ENCODE data around the gene NHLRC2. TPM values are rescaled to one million over a fixed set of nuclear protein-coding genes. Genes with fewer than 3 reads are reported as not detected.
A peak's percentile ranks its signal among the peaks of the same experiment; 100 is the strongest.

The NHLRC2 gene
- total and polyA plus RNA-seq, 10 donors = 3.4 to 71.1 (median 47.1) TPM

DNA sequence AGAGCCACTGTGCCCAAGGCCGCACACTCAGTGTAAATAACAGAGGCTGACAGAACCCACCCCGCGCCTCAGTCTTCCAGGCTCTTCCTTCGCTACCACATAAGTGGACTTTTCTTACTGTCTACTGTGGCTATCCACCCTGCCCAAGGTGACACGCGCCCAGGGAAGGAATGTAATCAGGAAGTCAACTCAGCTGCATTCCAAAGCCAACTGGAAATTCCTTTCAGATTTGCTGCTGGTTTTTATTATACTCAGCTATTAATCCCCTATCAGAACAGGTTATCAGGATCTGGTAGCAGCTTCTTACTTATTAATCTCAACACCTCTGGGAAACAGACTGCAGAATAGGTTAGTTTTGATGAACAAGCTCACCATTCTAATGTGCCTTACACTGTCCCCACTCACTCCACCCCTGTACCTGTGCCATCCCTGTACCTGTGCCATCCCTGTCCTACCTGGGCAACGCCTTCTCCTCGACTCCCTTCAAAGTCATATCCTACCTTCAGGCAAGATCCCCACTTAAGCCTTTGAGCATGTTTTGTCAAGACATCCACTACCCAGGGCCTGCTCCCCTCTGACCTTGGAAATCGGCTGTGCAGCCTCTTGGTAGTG, 90.7 kb downstream of the NHLRC2 start:
- H3K27ac ChIP-seq = no peak overlapping the region
- intact Hi-C loops (cut with DNase I; ENCODE audit: low total_unique reads) = no loop called here
- no peak for DNase-seq
- no peak overlapping the region for H3K4me3 ChIP-seq
- H3K36me3 ChIP-seq = no peaks in the 10 kb centered on the region
- peaks cover 0 to 9% (median 4%) of the 10 kb centered on the region in 6 donors for H3K4me1 ChIP-seq
- no peaks in the 10 kb centered on the region for H3K9me3 ChIP-seq
- TF ChIP-seq POLR2AphosphoS5 (IDR thresholded peaks at IDR 0.05) = no peak
- no peak for TF ChIP-seq POLR2A (IDR thresholded peaks at IDR 0.05)
- TF ChIP-seq CTCF (IDR thresholded peaks at IDR 0.05 in 8 of 11, conservative IDR thresholded peaks at IDR 0.05 in 3 of 11) = no peak
- no peaks in the 10 kb centered on the region for H3K27me3 ChIP-seq (replicated peaks in 1 of 7)
- 82 to 95% (median 89%) methylated on average over 9 of the region's 9 CpGs for WGBS, 5 donors

GRCh38 chr10:113945687-113946085, 91.2 kb downstream of the NHLRC2 start:
- DNase-seq = no peak
- 70 to 90% (median 81%) methylated on average over 4 of the region's 4 CpGs for WGBS, 5 donors
- no peak overlapping the region for H3K27ac ChIP-seq
- H3K36me3 ChIP-seq = no peaks in the 10 kb centered on the region
- no peaks in the 10 kb centered on the region for H3K27me3 ChIP-seq (replicated peaks in 1 of 7)
- H3K4me1 ChIP-seq = peaks cover 0 to 9% (median 4%) of the 10 kb centered on the region in 6 donors
- H3K4me3 ChIP-seq = no peak overlapping the region
- no peak for TF ChIP-seq POLR2A (IDR thresholded peaks at IDR 0.05)
- TF ChIP-seq POLR2AphosphoS5 (IDR thresholded peaks at IDR 0.05) = no peak
- TF ChIP-seq CTCF (IDR thresholded peaks at IDR 0.05 in 8 of 11, conservative IDR thresholded peaks at IDR 0.05 in 3 of 11) = no peak
- H3K9me3 ChIP-seq = no peaks in the 10 kb centered on the region
- intact Hi-C loops (cut with DNase I; ENCODE audit: low total_unique reads) = no loop called here

GRCh38 chr10:113947184-113948041, 93.0 kb downstream of the NHLRC2 start:
- no peaks in the 10 kb centered on the region for H3K27me3 ChIP-seq (replicated peaks in 1 of 7)
- H3K4me1 ChIP-seq = peaks cover 0 to 9% (median 4%) of the 10 kb centered on the region in 6 donors
- WGBS, 5 donors = 51 to 67% (median 59%) methylated on average over 12 of the region's 12 CpGs
- no peak for DNase-seq
- H3K27ac ChIP-seq = peak overlapping the region in 4 of 8 donors; percentile 4 to 36 (median 27)
- H3K4me3 ChIP-seq = no peak overlapping the region
- no peaks in the 10 kb centered on the region for H3K36me3 ChIP-seq
- no peaks in the 10 kb centered on the region for H3K9me3 ChIP-seq
- no peak for TF ChIP-seq CTCF (IDR thresholded peaks at IDR 0.05 in 8 of 11, conservative IDR thresholded peaks at IDR 0.05 in 3 of 11)
- peak in 1 of 3 donors; percentile 12 for TF ChIP-seq POLR2AphosphoS5 (IDR thresholded peaks at IDR 0.05)
- intact Hi-C loops (cut with DNase I; ENCODE audit: low total_unique reads) = no loop called here

GRCh38 chr10:113948048-113948447, 93.6 kb downstream of the NHLRC2 start:
- Histone ChIP-seq H3K27me3 (replicated peaks in 1 of 7) (no peaks in the 10 kb centered on the region), H3K36me3 (no peaks in the 10 kb centered on the region), H3K9me3 (peaks cover 0 to under 1% (median 0%) of the 10 kb centered on the region in 8 donors), H3K4me1 (peaks cover 0 to 9% (median 4%) of the 10 kb centered on the region in 6 donors), H3K4me3 (no peak overlapping the region), H3K27ac (peak overlapping the region in 3 of 8 donors; percentile 19 to 36 (median 35))
- intact Hi-C loops (cut with DNase I; ENCODE audit: low total_unique reads) = no loop called here
- 60 to 73% (median 64%) methylated on average over 4 of the region's 4 CpGs for WGBS, 5 donors
- TF ChIP-seq POLR2A (IDR thresholded peaks at IDR 0.05) = no peak
- no peak for TF ChIP-seq POLR2AphosphoS5 (IDR thresholded peaks at IDR 0.05)
- no peak for TF ChIP-seq CTCF (IDR thresholded peaks at IDR 0.05 in 8 of 11, conservative IDR thresholded peaks at IDR 0.05 in 3 of 11)
- DNase-seq = no peak
